ENCODE data around the gene ZNF804B. TPM values are rescaled to one million over a fixed set of nuclear protein-coding genes. Genes with fewer than 3 reads are reported as not detected.

ZNF804B gene
- total and polyA plus RNA-seq, 9 of the 15 experiments (the other 6 are each of a cell fraction or from before 2014, with no cell fraction given): 0.04 to 0.22 (median 0.09) TPM; not detected in 6

DNA sequence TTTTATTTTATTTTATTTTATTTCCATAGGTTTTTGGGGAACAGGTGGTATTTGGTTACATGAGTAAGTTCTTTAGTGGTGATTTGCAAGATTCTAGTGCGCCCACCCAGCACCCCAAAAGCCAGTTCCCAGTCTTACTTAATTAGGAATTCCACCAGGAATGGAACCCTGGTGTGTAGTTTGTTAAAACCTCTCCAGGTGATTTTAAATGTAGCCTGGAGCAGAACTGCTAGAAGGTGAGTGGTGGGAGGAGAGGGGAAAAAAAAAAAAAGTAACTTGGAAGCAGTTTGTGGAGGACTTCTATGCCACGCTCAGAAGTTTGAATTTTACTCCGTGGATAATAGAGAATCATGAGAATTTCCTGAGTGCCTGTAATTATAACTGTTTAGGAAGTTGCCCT is 41.5 kb downstream of the ZNF804B start (continued):
- TF ChIP-seq, protein P1, sequence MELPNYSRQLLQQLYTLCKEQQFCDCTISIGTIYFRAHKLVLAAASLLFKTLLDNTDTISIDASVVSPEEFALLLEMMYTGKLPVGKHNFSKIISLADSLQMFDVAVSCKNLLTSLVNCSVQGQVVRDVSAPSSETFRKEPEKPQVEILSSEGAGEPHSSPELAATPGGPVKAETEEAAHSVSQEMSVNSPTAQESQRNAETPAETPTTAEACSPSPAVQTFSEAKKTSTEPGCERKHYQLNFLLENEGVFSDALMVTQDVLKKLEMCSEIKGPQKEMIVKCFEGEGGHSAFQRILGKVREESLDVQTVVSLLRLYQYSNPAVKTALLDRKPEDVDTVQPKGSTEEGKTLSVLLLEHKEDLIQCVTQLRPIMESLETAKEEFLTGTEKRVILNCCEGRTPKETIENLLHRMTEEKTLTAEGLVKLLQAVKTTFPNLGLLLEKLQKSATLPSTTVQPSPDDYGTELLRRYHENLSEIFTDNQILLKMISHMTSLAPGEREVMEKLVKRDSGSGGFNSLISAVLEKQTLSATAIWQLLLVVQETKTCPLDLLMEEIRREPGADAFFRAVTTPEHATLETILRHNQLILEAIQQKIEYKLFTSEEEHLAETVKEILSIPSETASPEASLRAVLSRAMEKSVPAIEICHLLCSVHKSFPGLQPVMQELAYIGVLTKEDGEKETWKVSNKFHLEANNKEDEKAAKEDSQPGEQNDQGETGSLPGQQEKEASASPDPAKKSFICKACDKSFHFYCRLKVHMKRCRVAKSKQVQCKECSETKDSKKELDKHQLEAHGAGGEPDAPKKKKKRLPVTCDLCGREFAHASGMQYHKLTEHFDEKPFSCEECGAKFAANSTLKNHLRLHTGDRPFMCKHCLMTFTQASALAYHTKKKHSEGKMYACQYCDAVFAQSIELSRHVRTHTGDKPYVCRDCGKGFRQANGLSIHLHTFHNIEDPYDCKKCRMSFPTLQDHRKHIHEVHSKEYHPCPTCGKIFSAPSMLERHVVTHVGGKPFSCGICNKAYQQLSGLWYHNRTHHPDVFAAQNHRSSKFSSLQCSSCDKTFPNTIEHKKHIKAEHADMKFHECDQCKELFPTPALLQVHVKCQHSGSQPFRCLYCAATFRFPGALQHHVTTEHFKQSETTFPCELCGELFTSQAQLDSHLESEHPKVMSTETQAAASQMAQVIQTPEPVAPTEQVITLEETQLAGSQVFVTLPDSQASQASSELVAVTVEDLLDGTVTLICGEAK (IDR thresholded peaks at IDR 0.05): no peak
- TF ChIP-seq, protein P1 (CRISPR knock-in tag; IDR thresholded peaks at IDR 0.05): no peak
- TF ChIP-seq, protein P2, sequence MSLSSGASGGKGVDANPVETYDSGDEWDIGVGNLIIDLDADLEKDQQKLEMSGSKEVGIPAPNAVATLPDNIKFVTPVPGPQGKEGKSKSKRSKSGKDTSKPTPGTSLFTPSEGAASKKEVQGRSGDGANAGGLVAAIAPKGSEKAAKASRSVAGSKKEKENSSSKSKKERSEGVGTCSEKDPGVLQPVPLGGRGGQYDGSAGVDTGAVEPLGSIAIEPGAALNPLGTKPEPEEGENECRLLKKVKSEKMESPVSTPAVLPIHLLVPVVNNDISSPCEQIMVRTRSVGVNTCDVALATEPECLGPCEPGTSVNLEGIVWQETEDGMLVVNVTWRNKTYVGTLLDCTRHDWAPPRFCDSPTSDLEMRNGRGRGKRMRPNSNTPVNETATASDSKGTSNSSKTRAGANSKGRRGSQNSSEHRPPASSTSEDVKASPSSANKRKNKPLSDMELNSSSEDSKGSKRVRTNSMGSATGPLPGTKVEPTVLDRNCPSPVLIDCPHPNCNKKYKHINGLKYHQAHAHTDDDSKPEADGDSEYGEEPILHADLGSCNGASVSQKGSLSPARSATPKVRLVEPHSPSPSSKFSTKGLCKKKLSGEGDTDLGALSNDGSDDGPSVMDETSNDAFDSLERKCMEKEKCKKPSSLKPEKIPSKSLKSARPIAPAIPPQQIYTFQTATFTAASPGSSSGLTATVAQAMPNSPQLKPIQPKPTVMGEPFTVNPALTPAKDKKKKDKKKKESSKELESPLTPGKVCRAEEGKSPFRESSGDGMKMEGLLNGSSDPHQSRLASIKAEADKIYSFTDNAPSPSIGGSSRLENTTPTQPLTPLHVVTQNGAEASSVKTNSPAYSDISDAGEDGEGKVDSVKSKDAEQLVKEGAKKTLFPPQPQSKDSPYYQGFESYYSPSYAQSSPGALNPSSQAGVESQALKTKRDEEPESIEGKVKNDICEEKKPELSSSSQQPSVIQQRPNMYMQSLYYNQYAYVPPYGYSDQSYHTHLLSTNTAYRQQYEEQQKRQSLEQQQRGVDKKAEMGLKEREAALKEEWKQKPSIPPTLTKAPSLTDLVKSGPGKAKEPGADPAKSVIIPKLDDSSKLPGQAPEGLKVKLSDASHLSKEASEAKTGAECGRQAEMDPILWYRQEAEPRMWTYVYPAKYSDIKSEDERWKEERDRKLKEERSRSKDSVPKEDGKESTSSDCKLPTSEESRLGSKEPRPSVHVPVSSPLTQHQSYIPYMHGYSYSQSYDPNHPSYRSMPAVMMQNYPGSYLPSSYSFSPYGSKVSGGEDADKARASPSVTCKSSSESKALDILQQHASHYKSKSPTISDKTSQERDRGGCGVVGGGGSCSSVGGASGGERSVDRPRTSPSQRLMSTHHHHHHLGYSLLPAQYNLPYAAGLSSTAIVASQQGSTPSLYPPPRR (CRISPR knock-in tag; IDR thresholded peaks at IDR 0.05; ENCODE audit: borderline replicate concordance): no peak
- TF ChIP-seq SMAD4 (CRISPR knock-in tag; conservative IDR thresholded peaks at IDR 0.05): no peak
- no peak for TF ChIP-seq FIP1L1 (IDR thresholded peaks at IDR 0.05; ENCODE audit: low read depth, low read length, poor library complexity, severe bottlenecking)
- TF ChIP-seq, protein P3, sequence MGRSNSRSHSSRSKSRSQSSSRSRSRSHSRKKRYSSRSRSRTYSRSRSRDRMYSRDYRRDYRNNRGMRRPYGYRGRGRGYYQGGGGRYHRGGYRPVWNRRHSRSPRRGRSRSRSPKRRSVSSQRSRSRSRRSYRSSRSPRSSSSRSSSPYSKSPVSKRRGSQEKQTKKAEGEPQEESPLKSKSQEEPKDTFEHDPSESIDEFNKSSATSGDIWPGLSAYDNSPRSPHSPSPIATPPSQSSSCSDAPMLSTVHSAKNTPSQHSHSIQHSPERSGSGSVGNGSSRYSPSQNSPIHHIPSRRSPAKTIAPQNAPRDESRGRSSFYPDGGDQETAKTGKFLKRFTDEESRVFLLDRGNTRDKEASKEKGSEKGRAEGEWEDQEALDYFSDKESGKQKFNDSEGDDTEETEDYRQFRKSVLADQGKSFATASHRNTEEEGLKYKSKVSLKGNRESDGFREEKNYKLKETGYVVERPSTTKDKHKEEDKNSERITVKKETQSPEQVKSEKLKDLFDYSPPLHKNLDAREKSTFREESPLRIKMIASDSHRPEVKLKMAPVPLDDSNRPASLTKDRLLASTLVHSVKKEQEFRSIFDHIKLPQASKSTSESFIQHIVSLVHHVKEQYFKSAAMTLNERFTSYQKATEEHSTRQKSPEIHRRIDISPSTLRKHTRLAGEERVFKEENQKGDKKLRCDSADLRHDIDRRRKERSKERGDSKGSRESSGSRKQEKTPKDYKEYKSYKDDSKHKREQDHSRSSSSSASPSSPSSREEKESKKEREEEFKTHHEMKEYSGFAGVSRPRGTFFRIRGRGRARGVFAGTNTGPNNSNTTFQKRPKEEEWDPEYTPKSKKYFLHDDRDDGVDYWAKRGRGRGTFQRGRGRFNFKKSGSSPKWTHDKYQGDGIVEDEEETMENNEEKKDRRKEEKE (IDR thresholded peaks at IDR 0.05; ENCODE audit: borderline replicate concordance in 1 of 2, control insufficient read depth in 1 of 2, low read depth in 2 of 2, low read length in 1 of 2): no peak
- no peak for TF ChIP-seq LCOR (CRISPR knock-in tag; IDR thresholded peaks at IDR 0.05)

Measured in K562 (cell line).